NCI-H1105 (cell line): Measurements from ENCODE around the gene IGSF11.
A peak's percentile ranks its signal among the peaks of the same experiment; 100 is the strongest.
"Not testable (repeated sequence)": the region's sequence is repeated elsewhere in the genome, so short reads cannot be mapped to it uniquely, and the experiment has no call there.

Source experiments
- DNase-seq: peaks from one replicate; lab custom pipeline; 2025; lab: John Stamatoyannopoulos, UW

The IGSF11 gene

GRCh38 chr3:119034256-119035013 lies at the start of gene IGSF11:
Gene IGSF11, minus strand, starts transcription at chr3:119034846. Its CDS starts 264 bp downstream, at chr3:119034582.
- peak; percentile 96 for DNase-seq

- DNase-seq = no peak
Measured at GRCh38 chr3:119080364-119080763, 45.7 kb upstream of the IGSF11 start.

- no peak for DNase-seq
Measured at GRCh38 chr3:119073258-119074001, 38.8 kb upstream of the IGSF11 start.

- DNase-seq = not testable (repeated sequence)
Measured at GRCh38 chr3:119072451-119072850, 37.8 kb upstream of the IGSF11 start.

- DNase-seq = no peak
Measured at GRCh38 chr3:119069725-119070124, 35.1 kb upstream of the IGSF11 start.

- no peak for DNase-seq
Measured at GRCh38 chr3:119063471-119063870, 28.8 kb upstream of the IGSF11 start.

GRCh38 chr3:119062892-119063291 lies 28.2 kb upstream of the IGSF11 start:
- no peak for DNase-seq

GRCh38 chr3:119044593-119044992 lies 9.9 kb upstream of the IGSF11 start:
- DNase-seq = no peak

- no peak for DNase-seq
Measured at GRCh38 chr3:119042162-119042561, 7.5 kb upstream of the IGSF11 start.

- DNase-seq = no peak
Measured at GRCh38 chr3:119035014-119035346, 334 bp upstream of the IGSF11 start.

GRCh38 chr3:119033393-119034255 lies 1.0 kb downstream of the IGSF11 start:
- DNase-seq = no peak

GRCh38 chr3:119025171-119025795 lies 9.4 kb downstream of the IGSF11 start:
- no peak for DNase-seq

- DNase-seq = no peak
Measured at GRCh38 chr3:119019767-119020518, 14.7 kb downstream of the IGSF11 start.

- DNase-seq = no peak
Measured at GRCh38 chr3:119018690-119019463, 15.8 kb downstream of the IGSF11 start.

- DNase-seq = no peak
Measured at GRCh38 chr3:119015942-119016341, 18.7 kb downstream of the IGSF11 start.

- DNase-seq = no peak
Measured at GRCh38 chr3:119013951-119014350, 20.7 kb downstream of the IGSF11 start.

GRCh38 chr3:119011528-119011927 lies 23.1 kb downstream of the IGSF11 start:
- no peak for DNase-seq

- DNase-seq = no peak
Measured at GRCh38 chr3:118997190-118997589, 37.5 kb downstream of the IGSF11 start.

- DNase-seq = no peak
Measured at GRCh38 chr3:118991775-118992174, 42.9 kb downstream of the IGSF11 start.

GRCh38 chr3:118990823-118991560 lies 43.7 kb downstream of the IGSF11 start:
- DNase-seq = no peak
